A549 (cell line): ENCODE data around the gene ITGB1.

ENCODE experiments used
- BHLHE40 ChIP-seq: IDR thresholded peaks from 2 replicates; pipeline ENCODE4 v1.6.1; 2012; ENCODE audit warnings: low read depth, low read length, inconsistent platforms
- EHF ChIP-seq: fragments of 250-450 bp; sonication (Bioruptor Pico); IDR thresholded peaks from 2 replicates; pipeline ENCODE4 v1.5.0; 2020; ENCODE audit warnings: mild to moderate bottlenecking
- EP300 ChIP-seq, 2 experiments: fragments of >200 bp; sonication (Bioruptor Twin); formaldehyde crosslinking; IDR thresholded peaks; 2 replicates in 1 of 2; 3 replicates in 1 of 2; pipeline ENCODE4 v1.6.1; 2016 to 2017
- HDAC2 ChIP-seq: fragments of 200-600 bp; sonication (generic); IDR thresholded peaks from 2 replicates; pipeline ENCODE4 v1.6.1; 2016
- MAX ChIP-seq: IDR thresholded peaks from 2 replicates; pipeline ENCODE4 v1.6.1; 2012
- MYC ChIP-seq: IDR thresholded peaks from 2 replicates; pipeline ENCODE4 v1.6.1; 2012; ENCODE audit warnings: mild to moderate bottlenecking, inconsistent platforms, low read length, improper control_type of control experiment, borderline replicate concordance
- NPAS2 ChIP-seq: fragments of 250-450 bp; sonication (Bioruptor Pico); IDR thresholded peaks from 2 replicates; pipeline ENCODE4 v1.8.0; 2022; ENCODE audit warnings: mild to moderate bottlenecking, moderate library complexity, borderline replicate concordance
- POLR2A ChIP-seq: IDR thresholded peaks from 2 replicates; pipeline ENCODE4 v1.6.1; 2012; ENCODE audit warnings: mild to moderate bottlenecking, low read length
- RAD21 ChIP-seq, 2 experiments: fragments of >200 bp in 1 of 2; sonication (Bioruptor Twin) in 1 of 2; formaldehyde crosslinking in 1 of 2; IDR thresholded peaks in 1 of 2; conservative IDR thresholded peaks in 1 of 2; 2 replicates in 1 of 2; 3 replicates in 1 of 2; pipeline ENCODE4 v1.6.1; 2012 to 2018; ENCODE audit warnings: inconsistent platforms in 1 of 2
- TF ChIP-seq, protein P1 (sequence below): fragments of >200 bp; sonication (Bioruptor Twin); formaldehyde crosslinking; IDR thresholded peaks from 3 replicates; pipeline ENCODE4 v1.5.1; 2016
- TF ChIP-seq, protein P2 (sequence below): fragments of 200-600 bp; sonication (generic); IDR thresholded peaks from 2 replicates; pipeline ENCODE4 v1.6.1; 2016; ENCODE audit warnings: antibody characterized with exemption, mild to moderate bottlenecking, moderate library complexity

- TF ChIP-seq, protein P1, sequence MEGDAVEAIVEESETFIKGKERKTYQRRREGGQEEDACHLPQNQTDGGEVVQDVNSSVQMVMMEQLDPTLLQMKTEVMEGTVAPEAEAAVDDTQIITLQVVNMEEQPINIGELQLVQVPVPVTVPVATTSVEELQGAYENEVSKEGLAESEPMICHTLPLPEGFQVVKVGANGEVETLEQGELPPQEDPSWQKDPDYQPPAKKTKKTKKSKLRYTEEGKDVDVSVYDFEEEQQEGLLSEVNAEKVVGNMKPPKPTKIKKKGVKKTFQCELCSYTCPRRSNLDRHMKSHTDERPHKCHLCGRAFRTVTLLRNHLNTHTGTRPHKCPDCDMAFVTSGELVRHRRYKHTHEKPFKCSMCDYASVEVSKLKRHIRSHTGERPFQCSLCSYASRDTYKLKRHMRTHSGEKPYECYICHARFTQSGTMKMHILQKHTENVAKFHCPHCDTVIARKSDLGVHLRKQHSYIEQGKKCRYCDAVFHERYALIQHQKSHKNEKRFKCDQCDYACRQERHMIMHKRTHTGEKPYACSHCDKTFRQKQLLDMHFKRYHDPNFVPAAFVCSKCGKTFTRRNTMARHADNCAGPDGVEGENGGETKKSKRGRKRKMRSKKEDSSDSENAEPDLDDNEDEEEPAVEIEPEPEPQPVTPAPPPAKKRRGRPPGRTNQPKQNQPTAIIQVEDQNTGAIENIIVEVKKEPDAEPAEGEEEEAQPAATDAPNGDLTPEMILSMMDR, result no peak
- TF ChIP-seq EP300 (IDR thresholded peaks at IDR 0.05) (no peak), MYC (no peak), MAX (no peak), NPAS2 (no peak), BHLHE40 (no peak), POLR2A (no peak), RAD21 (conservative IDR thresholded peaks at IDR 0.05 in 1 of 2, IDR thresholded peaks at IDR 0.05 in 1 of 2) (no peak), EHF (CRISPR knock-in tag) (0 out of 2 replicates have a peak, but pooled peaks have one; percentile 47), HDAC2 (no peak)
- TF ChIP-seq, protein P2, sequence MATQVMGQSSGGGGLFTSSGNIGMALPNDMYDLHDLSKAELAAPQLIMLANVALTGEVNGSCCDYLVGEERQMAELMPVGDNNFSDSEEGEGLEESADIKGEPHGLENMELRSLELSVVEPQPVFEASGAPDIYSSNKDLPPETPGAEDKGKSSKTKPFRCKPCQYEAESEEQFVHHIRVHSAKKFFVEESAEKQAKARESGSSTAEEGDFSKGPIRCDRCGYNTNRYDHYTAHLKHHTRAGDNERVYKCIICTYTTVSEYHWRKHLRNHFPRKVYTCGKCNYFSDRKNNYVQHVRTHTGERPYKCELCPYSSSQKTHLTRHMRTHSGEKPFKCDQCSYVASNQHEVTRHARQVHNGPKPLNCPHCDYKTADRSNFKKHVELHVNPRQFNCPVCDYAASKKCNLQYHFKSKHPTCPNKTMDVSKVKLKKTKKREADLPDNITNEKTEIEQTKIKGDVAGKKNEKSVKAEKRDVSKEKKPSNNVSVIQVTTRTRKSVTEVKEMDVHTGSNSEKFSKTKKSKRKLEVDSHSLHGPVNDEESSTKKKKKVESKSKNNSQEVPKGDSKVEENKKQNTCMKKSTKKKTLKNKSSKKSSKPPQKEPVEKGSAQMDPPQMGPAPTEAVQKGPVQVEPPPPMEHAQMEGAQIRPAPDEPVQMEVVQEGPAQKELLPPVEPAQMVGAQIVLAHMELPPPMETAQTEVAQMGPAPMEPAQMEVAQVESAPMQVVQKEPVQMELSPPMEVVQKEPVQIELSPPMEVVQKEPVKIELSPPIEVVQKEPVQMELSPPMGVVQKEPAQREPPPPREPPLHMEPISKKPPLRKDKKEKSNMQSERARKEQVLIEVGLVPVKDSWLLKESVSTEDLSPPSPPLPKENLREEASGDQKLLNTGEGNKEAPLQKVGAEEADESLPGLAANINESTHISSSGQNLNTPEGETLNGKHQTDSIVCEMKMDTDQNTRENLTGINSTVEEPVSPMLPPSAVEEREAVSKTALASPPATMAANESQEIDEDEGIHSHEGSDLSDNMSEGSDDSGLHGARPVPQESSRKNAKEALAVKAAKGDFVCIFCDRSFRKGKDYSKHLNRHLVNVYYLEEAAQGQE, result no peak
Observed at GRCh38 chr10:32971536-32972091, 13.6 kb upstream of the ITGB1 start.
